Gastrocnemius medialis (tissue), 4 donors: ENCODE data around the gene ADAMTS10.

ENCODE experiments used
- CTCF ChIP-seq, 5 experiments: fragments of 450-650 bp in 3 of 5; fragments of 200-600 bp in 2 of 5; sonication (generic) in 2 of 5; IDR thresholded peaks in 4 of 5; conservative IDR thresholded peaks in 1 of 5; 1 replicate in 4 of 5; 2 replicates in 1 of 5; pipeline ENCODE4 v1.5.1; 2016 to 2019; ENCODE audit warnings: antibody characterized with exemption in 5 of 5, mild to moderate bottlenecking in 3 of 5, moderate library complexity in 3 of 5
- POLR2A ChIP-seq, 2 donors: fragments of 450-650 bp; IDR thresholded peaks; one replicate each; pipeline ENCODE4 v1.6.1; 2017; ENCODE audit warnings: antibody characterized with exemption in 2 of 2, mild to moderate bottlenecking in 2 of 2, moderate library complexity in 2 of 2

- no peak for TF ChIP-seq CTCF (IDR thresholded peaks at IDR 0.05 in 4 of 5, conservative IDR thresholded peaks at IDR 0.05 in 1 of 5)
- TF ChIP-seq POLR2A (IDR thresholded peaks at IDR 0.05): no peak
Measured at GRCh38 chr19:8642561-8642960, 32.0 kb upstream of the ADAMTS10 start.
